A673 (cell line): Measurements from ENCODE around the gene SPNS2. TPM values are rescaled to one million over a fixed set of nuclear protein-coding genes. Genes with fewer than 3 reads are reported as not detected.

Source experiments
- BruUV-seq: library from RNA; stranded (reverse); fragments of 400-500 nt; replicated peaks from 2 replicates; lab custom pipeline; 2021; lab: Mats Ljungman, UMichigan
- CTCF ChIA-PET: fragments of 300-600 bp; sonication (Branson Sonifier 250); formaldehyde crosslinking; loops from one replicate; lab custom pipeline; 2022; ENCODE audit warnings: antibody characterized with exemption; lab: Charles Lee
- POLR2A ChIA-PET: fragments of 300-600 bp; sonication (Branson Sonifier 250); formaldehyde crosslinking; loops from one replicate; lab custom pipeline; 2022; ENCODE audit warnings: antibody characterized with exemption; ENCODE audit not compliant: low non-redundant PET; lab: Charles Lee
- DNase-seq: peaks from one replicate; pipeline ENCODE4 v3.0.0-alpha.2; 2015; ENCODE audit warnings: low spot score
- H3K27ac ChIP-seq: fragments of 200-600 bp; sonication (generic); 2 replicates; pipeline ENCODE4 v1.5.1; 2016; ENCODE audit warnings: mixed run types, low read depth, mild to moderate bottlenecking, mixed read lengths, antibody characterized with exemption, low read length; ENCODE audit not compliant: poor library complexity, severe bottlenecking
- H3K27me3 ChIP-seq: fragments of 200-600 bp; sonication (generic); replicated peaks from 2 replicates; pipeline ENCODE4 v1.6.1; 2017; ENCODE audit warnings: mixed run types, low read depth, mild to moderate bottlenecking, mixed read lengths, antibody characterized with exemption, low read length; ENCODE audit not compliant: insufficient read depth, poor library complexity
- H3K36me3 ChIP-seq: fragments of 200-600 bp; sonication (generic); 2 replicates; pipeline ENCODE4 v1.6.1; 2016; ENCODE audit warnings: mixed run types, mild to moderate bottlenecking, mixed read lengths, antibody characterized with exemption, low read length; ENCODE audit not compliant: insufficient read depth, poor library complexity, severe bottlenecking
- H3K4me1 ChIP-seq: fragments of 200-600 bp; sonication (generic); 2 replicates; pipeline ENCODE4 v1.6.1; 2017; ENCODE audit warnings: mixed run types, mild to moderate bottlenecking, mixed read lengths, antibody characterized with exemption, low read length; ENCODE audit not compliant: insufficient read depth, poor library complexity, severe bottlenecking
- H3K4me3 ChIP-seq: fragments of 200-600 bp; sonication (generic); 2 replicates; pipeline ENCODE4 v1.5.1; 2016; ENCODE audit warnings: low read depth, mixed run types, mild to moderate bottlenecking, mixed read lengths, low read length; ENCODE audit not compliant: poor library complexity, severe bottlenecking
- H3K9me3 ChIP-seq: fragments of 200-600 bp; sonication (generic); 2 replicates; pipeline ENCODE4 v1.6.1; 2016; ENCODE audit warnings: mixed run types, low read depth, mild to moderate bottlenecking, mixed read lengths, antibody characterized with exemption, low read length; ENCODE audit not compliant: poor library complexity, severe bottlenecking
- CTCF ChIP-seq: fragments of 300-800, 200-600 bp; sonication (generic); conservative IDR thresholded peaks from 2 replicates; pipeline ENCODE4 v1.5.1; 2017; ENCODE audit warnings: low read depth, mild to moderate bottlenecking, antibody characterized with exemption, low read length, moderate library complexity, mixed read lengths
- EZH2 ChIP-seq: fragments of 200-600 bp; sonication (generic); IDR thresholded peaks from 2 replicates; pipeline ENCODE4 v1.6.1; 2017; ENCODE audit warnings: borderline replicate concordance, low read depth, mild to moderate bottlenecking, mixed read lengths, antibody characterized with exemption, low read length; ENCODE audit not compliant: poor library complexity, severe bottlenecking
- intact Hi-C: fragments of 100-400 bp; cut with micrococcal nuclease; formaldehyde crosslinking; loops from one replicate; pipeline ENCODE4 v1.10.0; 2022; ENCODE audit not compliant: unreplicated experiment
- total RNA-seq: library from RNA; stranded (reverse); gene quantifications from 2 replicates; pipeline ENCODE4 v1.2.3, GENCODE V29; 2021

The SPNS2 gene
- total RNA-seq, 1 experiment from 2014 or later = not detected

GRCh38 chr17:4506175-4506813, 7.6 kb downstream of the SPNS2 start:
- DNase-seq = no peak
- no TSS peak for BruUV-seq
- H3K36me3 ChIP-seq = no peaks in the 10 kb centered on the region
- H3K4me3 ChIP-seq = no peak overlapping the region
- H3K27ac ChIP-seq = no peak overlapping the region
- intact Hi-C loops = no loop called here
- no peak for TF ChIP-seq EZH2
- no peak for TF ChIP-seq CTCF
- no peaks in the 10 kb centered on the region for H3K9me3 ChIP-seq
- ChIA-PET POLR2A (no interaction called here), CTCF (no interaction called here)
- H3K27me3 ChIP-seq = peaks cover 10% of the 10 kb centered on the region
- H3K4me1 ChIP-seq = no peaks in the 10 kb centered on the region

- intact Hi-C loops = no loop called here
- no TSS peak for BruUV-seq
- DNase-seq = no peak
- H3K4me1 ChIP-seq = no peaks in the 10 kb centered on the region
- H3K27me3 ChIP-seq = peaks cover 4% of the 10 kb centered on the region
- CTCF ChIA-PET = no interaction called here
- H3K27ac ChIP-seq = no peak overlapping the region
- no peak overlapping the region for H3K4me3 ChIP-seq
- H3K36me3 ChIP-seq = no peaks in the 10 kb centered on the region
- no peaks in the 10 kb centered on the region for H3K9me3 ChIP-seq
- TF ChIP-seq CTCF = no peak
- TF ChIP-seq EZH2 = no peak
- POLR2A ChIA-PET = no interaction called here
Measured at GRCh38 chr17:4506892-4507291, 8.2 kb downstream of the SPNS2 start.

- Histone ChIP-seq H3K27ac (no peak overlapping the region), H3K36me3 (no peaks in the 10 kb centered on the region), H3K4me3 (no peak overlapping the region), H3K9me3 (no peaks in the 10 kb centered on the region), H3K27me3 (no peaks in the 10 kb centered on the region), H3K4me1 (no peaks in the 10 kb centered on the region)
- no TSS peak for BruUV-seq
- CTCF ChIA-PET = no interaction called here
- POLR2A ChIA-PET = no interaction called here
- DNase-seq = no peak
- intact Hi-C loops = no loop called here
- TF ChIP-seq CTCF (no peak), EZH2 (no peak)
Measured at GRCh38 chr17:4507361-4508111, 8.9 kb downstream of the SPNS2 start.
